Kidney (tissue), 14 donors: Measurements from ENCODE around the gene STIP1. TPM values are rescaled to one million over a fixed set of nuclear protein-coding genes. Genes with fewer than 3 reads are reported as not detected.

Source experiments
- DNase-seq, 5 donors: peaks; one replicate each; pipeline ENCODE4 v3.0.0-alpha.2; 2013 to 2020
- FAIRE-seq: peaks from 2 replicates; lab custom pipeline; 2012; peaks lifted over from hg19 to GRCh38; lab: Jason Lieb, UNC
- H3K27ac ChIP-seq, 2 donors: one replicate each; pipeline ENCODE4 v1.7.0; 2013; ENCODE audit warnings: low read depth in 2 of 2, low read length in 2 of 2, inconsistent platforms in 1 of 2
- H3K27me3 ChIP-seq: one replicate; pipeline ENCODE4 v1.7.1; 2013; ENCODE audit warnings: low read length, inconsistent platforms; ENCODE audit not compliant: control insufficient read depth, insufficient read depth
- H3K36me3 ChIP-seq, 3 donors: one replicate each; pipeline versions ENCODE4 v1.7.0 to v1.7.1; 2013; ENCODE audit warnings: low read length in 3 of 3, control low read depth in 1 of 3, inconsistent platforms in 1 of 3; ENCODE audit not compliant: insufficient read depth in 3 of 3, control insufficient read depth in 2 of 3
- H3K4me1 ChIP-seq, 3 donors: one replicate each; pipeline versions ENCODE4 v1.7.0 to v1.7.1; 2013; ENCODE audit warnings: low read length in 3 of 3, inconsistent platforms in 1 of 3, low read depth in 1 of 3; ENCODE audit not compliant: control insufficient read depth in 2 of 3, insufficient read depth in 2 of 3
- H3K4me3 ChIP-seq, 3 donors: one replicate each; pipeline versions ENCODE4 v1.7.0 to v1.8.1; 2013; ENCODE audit warnings: low read length in 3 of 3, control low read depth in 1 of 3, inconsistent platforms in 1 of 3
- H3K9ac ChIP-seq, 3 donors: one replicate each; pipeline versions ENCODE4 v1.7.0 to v1.7.1; 2013; ENCODE audit warnings: low read length in 3 of 3, control low read depth in 1 of 3, inconsistent platforms in 1 of 3
- H3K9me3 ChIP-seq, 3 donors: one replicate each; pipeline versions ENCODE4 v1.7.0 to v1.7.1; 2013; ENCODE audit warnings: low read length in 3 of 3, control low read depth in 1 of 3, inconsistent platforms in 1 of 3; ENCODE audit not compliant: control insufficient read depth in 2 of 3, insufficient read depth in 1 of 3
- CTCF ChIP-seq: IDR thresholded peaks from 3 replicates; pipeline ENCODE4 v1.5.1; 2012; ENCODE audit warnings: mild to moderate bottlenecking, moderate library complexity, borderline replicate concordance; ENCODE audit not compliant: insufficient read depth; ENCODE audit errors: extremely low read depth
- intact Hi-C: fragments of 100-400 bp; cut with DNase I; formaldehyde crosslinking; loops from one replicate; pipeline ENCODE4 v1.11.1; 2022
- polyA plus RNA-seq: library from polyadenylated mRNA; stranded (reverse); fragments of 350-450 nt; fragmentation: Illumina TruSeq; extraction: RNeasy Lipid Tissue Mini Kit (QIAGEN cat#74804); gene quantifications from one replicate; pipeline ENCODE4 v1.2.3, GENCODE V29; 2014; ENCODE audit warnings: low read depth, low replicate concordance; ENCODE audit not compliant: insufficient read depth
- total RNA-seq: library from RNA; stranded (reverse); fragmentation: NEBNext Ultra II Directional; extraction: Animal tissue kit (Norgen Biotek cat#: 25700); gene quantifications from one replicate; pipeline ENCODE4 v1.2.1, GENCODE V29; 2021
- donor health status: control.
- donor health status: control.
- donor health status: control.
- donor health status: control.
- donor health status: control.
- donor health status: DM: yes; HTN: yes; CAD: no.
- donor health status: Normal renal cell carcinoma (clear cell type).

The STIP1 gene
- total and polyA plus RNA-seq, 2 donors from 2014 or later: 81.2 to 86.0 TPM

- Histone ChIP-seq H3K27ac (no peak overlapping the region), H3K9me3 (no peaks in the 10 kb centered on the region), H3K4me1 (peaks cover 0 to 39% (median 5%) of the 10 kb centered on the region in 3 donors), H3K9ac (no peak overlapping the region), H3K36me3 (no peaks in the 10 kb centered on the region), H3K4me3 (no peak overlapping the region), H3K27me3 (no peaks in the 10 kb centered on the region)
- no peak for FAIRE-seq
- no peak for TF ChIP-seq CTCF
- intact Hi-C loops: no loop called here
- no peak for DNase-seq
Measured at GRCh38 chr11:64249563-64250414, 63.8 kb downstream of the STIP1 start.

GRCh38 chr11:64250415-64251015 is 64.5 kb downstream of the STIP1 start:
- intact Hi-C loops: no loop called here

GRCh38 chr11:64251016-64251752 is 65.2 kb downstream of the STIP1 start, which contains the start of gene PLCB3:
PLCB3 (plus strand) TSS chr11:64251530; CDS start chr11:64251650, 120 bp downstream.
- Histone ChIP-seq H3K9ac (peak within 1 kb of the TSS in 2 of 3 donors; percentile 78 to 80), H3K27me3 (no peaks in the 10 kb centered on the region), H3K27ac (peak within 1 kb of the TSS; percentile 7 to 32), H3K36me3 (peaks cover 0 to 6% (median 0%) of the 10 kb centered on the region in 3 donors), H3K4me3 (peak within 1 kb of the TSS; percentile 57 to 74 (median 71)), H3K4me1 (peaks cover 0 to 26% (median 5%) of the 10 kb centered on the region in 3 donors), H3K9me3 (no peaks in the 10 kb centered on the region)
- peak; percentile 81 for TF ChIP-seq CTCF
- DNase-seq: peak in 4 of 5 donors; percentile 53 to 89 (median 72)
- FAIRE-seq: no peak
- intact Hi-C loops: no loop called here

More at GRCh38 chr11:64250415-64251015, 64.5 kb downstream of the STIP1 start:
- Histone ChIP-seq H3K4me3 (peak overlapping the region in 1 of 3 donors; percentile 52), H3K9ac (no peak overlapping the region), H3K27me3 (no peaks in the 10 kb centered on the region), H3K36me3 (no peaks in the 10 kb centered on the region), H3K9me3 (no peaks in the 10 kb centered on the region), H3K4me1 (peaks cover 0 to 32% (median 5%) of the 10 kb centered on the region in 3 donors), H3K27ac (no peak overlapping the region)
- no peak for TF ChIP-seq CTCF
- FAIRE-seq (no peak), DNase-seq (peak in 1 of 5 donors; percentile 77)
